Activated CD4-positive, alpha-beta T cell treated with anti-CD3 and anti-CD28 coated beads for 1 hour (primary cell): ENCODE results near the gene NPY2R.

Experiments used
- DNase-seq: peaks from one replicate; pipeline ENCODE4 v3.0.0-alpha.2; 2020

Gene NPY2R

DNA sequence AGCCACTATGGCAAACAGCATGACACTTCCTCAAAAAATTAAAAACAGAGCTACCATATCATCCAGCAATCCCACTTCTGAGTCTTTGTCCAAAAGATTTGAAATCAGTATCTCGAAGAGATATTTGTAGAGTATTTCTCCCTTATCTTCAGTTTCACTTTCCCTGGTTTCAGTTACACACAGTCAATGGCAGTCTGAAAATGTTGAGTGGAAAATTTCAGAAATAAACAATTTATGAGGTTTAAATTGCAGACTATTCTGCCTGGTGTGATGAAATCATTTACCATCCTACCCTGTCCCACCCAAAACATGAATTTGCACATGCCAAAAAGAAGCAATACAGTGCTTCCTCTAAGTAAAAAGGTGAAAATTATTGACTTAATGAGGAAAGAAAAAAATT lies 43.9 kb downstream of the NPY2R start:
- no peak for DNase-seq

DNA sequence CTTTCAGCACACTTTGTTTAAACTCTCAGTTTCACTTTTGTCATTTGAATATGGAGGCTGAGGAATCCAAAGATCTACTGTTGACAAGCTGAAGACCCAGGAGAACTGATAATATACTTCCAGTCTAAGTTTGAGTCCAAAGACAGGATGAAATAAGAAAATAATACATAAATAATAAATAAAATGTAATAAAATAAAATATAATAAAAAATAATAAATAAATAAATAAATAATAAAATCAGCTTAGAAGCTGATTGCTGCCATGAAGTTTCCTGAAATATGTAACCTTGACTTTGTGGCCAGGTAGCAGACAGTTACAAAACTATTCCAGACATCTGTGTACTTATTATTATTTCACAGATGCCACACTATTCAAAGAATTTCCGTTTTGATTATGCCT lies 55.0 kb downstream of the NPY2R start:
- DNase-seq = no peak

DNA sequence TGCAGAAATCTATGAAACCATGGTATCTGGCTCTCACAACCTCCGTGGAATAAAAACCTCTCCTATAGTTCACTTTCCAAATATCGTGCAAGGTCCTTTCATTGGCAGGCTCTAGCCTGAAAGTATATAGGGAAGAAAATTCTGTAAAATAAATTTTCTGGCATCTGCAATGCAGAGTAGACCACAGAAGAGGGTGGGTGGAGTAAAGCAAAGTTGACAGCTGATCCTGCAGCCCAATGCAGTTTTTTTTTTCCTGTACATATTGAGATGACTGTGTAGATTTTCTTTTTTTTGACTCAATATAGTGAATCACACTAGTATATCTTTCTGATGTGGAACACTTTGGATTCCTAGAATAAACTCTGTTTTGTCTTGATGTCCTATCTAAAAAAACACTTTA lies 56.7 kb downstream of the NPY2R start:
- DNase-seq = no peak
